ENCODE measurements around the gene HMOX1. TPM values are rescaled to one million over a fixed set of nuclear protein-coding genes. Genes with fewer than 3 reads are reported as not detected.

HMOX1 gene
- total and polyA plus RNA-seq, 12 donors, result 15.4 to 578 (median 39.3) TPM

DNA sequence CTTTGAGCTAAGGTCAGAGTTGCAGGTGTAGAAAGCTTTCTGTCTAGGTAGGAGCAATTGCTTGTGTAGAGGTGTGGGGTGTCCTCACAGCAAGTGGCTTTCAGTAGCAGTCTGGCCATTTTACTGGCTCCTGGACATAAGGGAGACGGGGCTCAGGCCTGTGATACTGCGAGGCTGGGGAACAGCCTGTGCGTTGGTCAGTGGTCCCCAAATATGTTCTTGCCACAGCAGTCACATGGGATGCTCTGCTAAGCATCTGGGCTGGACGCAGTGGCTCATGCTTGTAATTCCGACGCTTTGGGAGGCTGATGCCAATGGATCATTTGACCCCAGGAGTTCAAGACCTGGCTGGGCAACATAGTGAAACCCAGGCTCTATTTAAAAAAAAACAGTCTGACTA, 21.0 kb downstream of the HMOX1 start:
- H3K4me1 ChIP-seq (replicated peaks in 1 of 2), result peaks cover 6 to 18% of the 10 kb centered on the region in 2 donors
- DNase-seq, result no peak
- WGBS, 4 donors, result 74 to 99% (median 94%) methylated on average over 6 of the region's 6 CpGs

DNA sequence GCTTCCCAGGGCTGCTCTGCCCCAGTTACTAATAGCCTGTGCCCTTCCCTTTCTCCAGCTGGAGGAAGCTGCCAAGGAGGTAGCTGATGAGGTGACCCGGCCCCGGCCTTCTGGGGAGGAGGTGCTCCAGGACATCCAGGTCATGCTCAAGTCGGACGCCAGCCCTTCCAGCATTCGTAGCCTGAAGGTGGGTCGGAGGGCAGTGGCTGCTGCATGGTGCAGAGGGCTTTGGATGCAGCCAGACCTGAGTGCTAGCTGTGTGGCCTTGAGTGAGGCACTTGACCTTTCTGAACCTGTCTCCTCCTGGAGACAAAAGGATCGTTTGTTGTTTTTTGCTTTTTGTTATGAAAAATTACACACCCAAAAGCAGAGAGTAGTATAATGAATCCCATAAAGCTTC, 22.5 kb downstream of the HMOX1 start:
- intact Hi-C loops (cut with DNase I), result no loop called here
- DNase-seq, result no peak

More for the DNA sequence above, 21.0 kb downstream of the HMOX1 start:
- no peak overlapping the region for H3K4me3 ChIP-seq
- peaks cover 0 to 6% of the 10 kb centered on the region in 2 donors for H3K36me3 ChIP-seq (replicated peaks in 1 of 2)
- no peaks in the 10 kb centered on the region for H3K9me3 ChIP-seq (replicated peaks in 1 of 3)
- no peak overlapping the region for H3K27ac ChIP-seq
- intact Hi-C loops (cut with DNase I), result no loop called here
- no peaks in the 10 kb centered on the region for H3K27me3 ChIP-seq
- TF ChIP-seq, protein P1, sequence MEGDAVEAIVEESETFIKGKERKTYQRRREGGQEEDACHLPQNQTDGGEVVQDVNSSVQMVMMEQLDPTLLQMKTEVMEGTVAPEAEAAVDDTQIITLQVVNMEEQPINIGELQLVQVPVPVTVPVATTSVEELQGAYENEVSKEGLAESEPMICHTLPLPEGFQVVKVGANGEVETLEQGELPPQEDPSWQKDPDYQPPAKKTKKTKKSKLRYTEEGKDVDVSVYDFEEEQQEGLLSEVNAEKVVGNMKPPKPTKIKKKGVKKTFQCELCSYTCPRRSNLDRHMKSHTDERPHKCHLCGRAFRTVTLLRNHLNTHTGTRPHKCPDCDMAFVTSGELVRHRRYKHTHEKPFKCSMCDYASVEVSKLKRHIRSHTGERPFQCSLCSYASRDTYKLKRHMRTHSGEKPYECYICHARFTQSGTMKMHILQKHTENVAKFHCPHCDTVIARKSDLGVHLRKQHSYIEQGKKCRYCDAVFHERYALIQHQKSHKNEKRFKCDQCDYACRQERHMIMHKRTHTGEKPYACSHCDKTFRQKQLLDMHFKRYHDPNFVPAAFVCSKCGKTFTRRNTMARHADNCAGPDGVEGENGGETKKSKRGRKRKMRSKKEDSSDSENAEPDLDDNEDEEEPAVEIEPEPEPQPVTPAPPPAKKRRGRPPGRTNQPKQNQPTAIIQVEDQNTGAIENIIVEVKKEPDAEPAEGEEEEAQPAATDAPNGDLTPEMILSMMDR (IDR thresholded peaks at IDR 0.05), result no peak
- no peak for TF ChIP-seq POLR2A (IDR thresholded peaks at IDR 0.05)

DNA sequence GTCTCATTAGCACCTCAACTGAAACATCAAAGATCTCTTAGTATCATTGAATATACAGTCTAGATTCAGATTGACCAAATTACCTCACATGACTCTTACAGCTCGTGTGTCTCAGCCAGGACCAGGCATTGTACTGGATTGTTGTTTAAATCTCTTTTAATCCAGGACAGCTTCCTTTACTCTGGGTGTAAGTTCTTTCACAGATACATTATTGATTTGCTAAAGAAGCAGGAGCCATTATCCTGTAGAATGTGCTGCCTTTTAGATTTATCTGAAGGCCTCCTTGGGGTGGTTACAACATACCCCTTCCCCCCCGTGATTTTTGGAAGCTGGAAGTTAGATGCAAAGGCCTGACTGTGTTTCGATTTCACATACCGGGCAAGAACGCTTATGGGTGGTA, 23.3 kb downstream of the HMOX1 start:
- Histone ChIP-seq H3K4me3 (no peak overlapping the region), H3K27me3 (no peaks in the 10 kb centered on the region), H3K4me1 (replicated peaks in 1 of 2) (peaks cover 3 to 7% of the 10 kb centered on the region in 2 donors), H3K9me3 (replicated peaks in 1 of 3) (no peaks in the 10 kb centered on the region), H3K36me3 (replicated peaks in 1 of 2) (peaks cover 0 to 20% of the 10 kb centered on the region in 2 donors), H3K27ac (no peak overlapping the region)
- intact Hi-C loops (cut with DNase I), result no loop called here
- 80 to 88% (median 84%) methylated on average over 5 of the region's 5 CpGs for WGBS, 4 donors
- no peak for DNase-seq
- TF ChIP-seq, protein P1 (IDR thresholded peaks at IDR 0.05), result no peak
- TF ChIP-seq POLR2A (IDR thresholded peaks at IDR 0.05), result no peak

More for the DNA sequence above, 22.5 kb downstream of the HMOX1 start:
- TF ChIP-seq, protein P1 (IDR thresholded peaks at IDR 0.05), result no peak
- no peak for TF ChIP-seq POLR2A (IDR thresholded peaks at IDR 0.05)
- no peak overlapping the region for H3K4me3 ChIP-seq
- H3K9me3 ChIP-seq (replicated peaks in 1 of 3), result no peaks in the 10 kb centered on the region
- peaks cover 0 to 12% of the 10 kb centered on the region in 2 donors for H3K36me3 ChIP-seq (replicated peaks in 1 of 2)
- H3K27me3 ChIP-seq, result no peaks in the 10 kb centered on the region
- 25 to 66% (median 60%) methylated on average over 2 to 7 of the region's 7 CpGs for WGBS, 4 donors
- H3K4me1 ChIP-seq (replicated peaks in 1 of 2), result peaks cover 3 to 7% of the 10 kb centered on the region in 2 donors
- H3K27ac ChIP-seq, result no peak overlapping the region

DNA sequence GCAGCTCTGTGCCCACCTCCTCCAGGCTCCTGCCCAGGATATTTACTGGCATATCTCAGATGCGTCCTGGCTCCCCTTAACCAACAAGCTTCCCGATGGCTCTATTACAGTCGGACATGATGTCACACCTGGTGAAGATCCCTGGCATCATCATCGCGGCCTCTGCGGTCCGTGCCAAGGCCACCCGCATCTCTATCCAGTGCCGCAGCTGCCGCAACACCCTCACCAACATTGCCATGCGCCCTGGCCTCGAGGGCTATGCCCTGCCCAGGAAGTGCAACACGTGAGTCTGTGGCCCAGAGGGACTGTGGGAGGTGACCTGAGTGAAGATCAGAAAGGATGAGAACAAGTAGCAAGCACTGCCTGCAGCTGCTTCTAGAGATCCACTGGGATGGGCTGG, 25.5 kb downstream of the HMOX1 start:
- TF ChIP-seq, protein P1 (IDR thresholded peaks at IDR 0.05), result no peak
- TF ChIP-seq POLR2A (IDR thresholded peaks at IDR 0.05), result no peak
- H3K4me3 ChIP-seq, result no peak overlapping the region
- 91 to 97% (median 92%) methylated on average over 10 to 13 of the region's 13 CpGs for WGBS, 4 donors
- no peaks in the 10 kb centered on the region for H3K9me3 ChIP-seq (replicated peaks in 1 of 3)
- intact Hi-C loops (cut with DNase I), result no loop called here
- DNase-seq, result no peak
- no peak overlapping the region for H3K27ac ChIP-seq
- no peaks in the 10 kb centered on the region for H3K4me1 ChIP-seq (replicated peaks in 1 of 2)
- H3K27me3 ChIP-seq, result no peaks in the 10 kb centered on the region
- H3K36me3 ChIP-seq (replicated peaks in 1 of 2), result peaks cover 0 to 25% of the 10 kb centered on the region in 2 donors

All from adrenal gland (tissue), 12 donors.